Sigmoid colon (tissue), 4 donors: Measurements from ENCODE around the gene C8G.

Source experiments
- CTCF ChIP-seq, 4 experiments: fragments of 450-650 bp in 3 of 4; fragments of 200-600 bp in 1 of 4; IDR thresholded peaks; one replicate each; pipeline ENCODE4 v1.5.1; 2016 to 2019; ENCODE audit warnings: antibody characterized with exemption in 4 of 4, mild to moderate bottlenecking in 3 of 4, moderate library complexity in 2 of 4
- EP300 ChIP-seq, 4 donors: sonication (generic); formaldehyde crosslinking; IDR thresholded peaks; one replicate each; pipeline ENCODE4 v1.6.1; 2017; ENCODE audit warnings: antibody characterized with exemption in 4 of 4
- POLR2A ChIP-seq, 2 donors: fragments of 450-650 bp; IDR thresholded peaks; one replicate each; pipeline ENCODE4 v1.6.1; 2016; ENCODE audit warnings: antibody characterized with exemption in 2 of 2, mild to moderate bottlenecking in 2 of 2, moderate library complexity in 2 of 2

DNA sequence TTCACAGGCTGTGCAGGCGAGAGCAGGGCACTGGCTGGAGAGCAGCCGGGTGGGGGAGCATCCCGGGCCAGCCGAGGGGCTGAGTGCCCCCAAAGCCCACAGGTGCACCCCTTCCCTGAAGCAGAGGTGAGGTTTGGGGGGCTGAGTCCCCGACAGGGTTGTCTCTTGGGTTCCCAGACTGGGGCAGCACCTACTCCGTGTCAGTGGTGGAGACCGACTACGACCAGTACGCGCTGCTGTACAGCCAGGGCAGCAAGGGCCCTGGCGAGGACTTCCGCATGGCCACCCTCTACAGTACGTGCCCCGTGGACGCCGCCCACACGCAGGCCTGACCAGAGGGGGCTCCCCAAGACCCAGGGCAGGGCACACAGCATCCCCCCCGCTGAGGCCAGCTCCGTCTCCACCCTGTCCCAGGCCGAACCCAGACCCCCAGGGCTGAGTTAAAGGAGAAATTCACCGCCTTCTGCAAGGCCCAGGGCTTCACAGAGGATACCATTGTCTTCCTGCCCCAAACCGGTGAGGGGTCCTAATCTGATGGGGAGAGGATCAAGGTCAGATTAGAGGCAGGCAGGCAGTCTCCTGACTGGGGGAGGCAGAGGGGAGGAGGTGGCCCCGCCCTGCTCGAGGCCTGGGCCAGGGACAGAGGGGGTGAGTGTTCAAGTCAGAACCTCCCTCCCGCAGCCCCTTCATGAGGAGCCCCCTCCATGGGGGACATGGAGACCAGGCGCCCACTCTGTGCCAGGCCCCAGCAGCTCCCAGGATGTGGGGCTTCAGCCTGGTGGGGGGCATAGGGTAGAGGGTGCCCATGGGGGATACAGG is 34.9 kb downstream of the C8G start:
- TF ChIP-seq EP300 (IDR thresholded peaks at IDR 0.05) (no peak), POLR2A (IDR thresholded peaks at IDR 0.05) (no peak), CTCF (IDR thresholded peaks at IDR 0.05) (no peak)
